K562 (cell line): ENCODE data around the gene CSTPP1. TPM values are rescaled to one million over a fixed set of nuclear protein-coding genes. Genes with fewer than 3 reads are reported as not detected.

ENCODE experiments used
- ARID4B ChIP-seq: sonication (generic); formaldehyde crosslinking; IDR thresholded peaks from 2 replicates; pipeline ENCODE4 v1.8.0; 2022; ENCODE audit warnings: mild to moderate bottlenecking, missing genetic modification reagents
- EHMT2 ChIP-seq: fragments of 450-650 bp; IDR thresholded peaks from 2 replicates; pipeline ENCODE4 v1.6.1; 2018; ENCODE audit warnings: antibody characterized with exemption
- GTF3C2 ChIP-seq: IDR thresholded peaks from 3 replicates; pipeline ENCODE4 v1.6.1; 2011; ENCODE audit warnings: borderline replicate concordance, mild to moderate bottlenecking, moderate library complexity; ENCODE audit not compliant: insufficient read length; ENCODE audit errors: extremely low read depth
- NCOA6 ChIP-seq: fragments of 450-650 bp; IDR thresholded peaks from 2 replicates; pipeline ENCODE4 v1.6.1; 2017; ENCODE audit warnings: mild to moderate bottlenecking
- NONO ChIP-seq, 2 experiments: fragments of 200-400 bp in 1 of 2; fragments of 450-650 bp in 1 of 2; formaldehyde crosslinking in 1 of 2; IDR thresholded peaks; 2 replicates each; pipeline ENCODE4 v1.6.1; 2017; ENCODE audit warnings: low read depth in 2 of 2, mild to moderate bottlenecking in 2 of 2, moderate library complexity in 2 of 2, low read length in 1 of 2
- PHF21A ChIP-seq: fragments of 450-650 bp; IDR thresholded peaks from 2 replicates; pipeline ENCODE4 v1.6.1; 2017; ENCODE audit warnings: low read depth, borderline replicate concordance
- PTRF ChIP-seq: fragments of 450-650 bp; IDR thresholded peaks from 2 replicates; pipeline ENCODE4 v1.6.1; 2016; ENCODE audit warnings: mild to moderate bottlenecking, missing genetic modification characterization, missing compliant biosample characterization
- SMARCE1 ChIP-seq: fragments of 450-650 bp; IDR thresholded peaks from 2 replicates; pipeline ENCODE4 v1.7.1; 2016; ENCODE audit warnings: mild to moderate bottlenecking
- SNRNP70 ChIP-seq: fragments of 200-400 bp; formaldehyde crosslinking; optimal IDR thresholded peaks from 2 replicates; pipeline ENCODE3; 2017; ENCODE audit warnings: low read depth, low read length
- ZBTB17 ChIP-seq: fragments of 450-650 bp; formaldehyde crosslinking; IDR thresholded peaks from 2 replicates; pipeline ENCODE4 v1.4.0; 2020; ENCODE audit warnings: mild to moderate bottlenecking
- ZBTB34 ChIP-seq: fragments of 250-450 bp; sonication (Bioruptor Pico); IDR thresholded peaks from 2 replicates; pipeline ENCODE4 v1.8.0; 2021; ENCODE audit warnings: mild to moderate bottlenecking, moderate library complexity
- ZC3H8 ChIP-seq: fragments of 450-650 bp; IDR thresholded peaks from 2 replicates; pipeline ENCODE4 v1.6.1; 2017
- ZNF316 ChIP-seq: fragments of 450-650 bp; IDR thresholded peaks from 2 replicates; pipeline ENCODE4 v1.6.1; 2016
- ZNF347 ChIP-seq: fragments of 450-650 bp; formaldehyde crosslinking; IDR thresholded peaks from 2 replicates; pipeline ENCODE4 v1.4.0; 2020; ENCODE audit warnings: low read depth, mild to moderate bottlenecking, moderate library complexity
- polyA plus RNA-seq, 8 experiments: library from polyadenylated mRNA; depleted of rRNA in 4 of 8; stranded (reverse) in 5 of 8; unstranded in 3 of 8; fragments of >200 nt; fragmentation: Nextera tagmentation in 2 of 8; fragmentation: Illumina TruSeq in 1 of 8; extraction: Ambion mirVana in 2 of 8; extraction: Trizol in 1 of 8; gene quantifications; 2 replicates each; pipeline versions ENCODE4 v1.2.1 to v1.2.3, GENCODE V29; 2011 to 2014; ENCODE audit warnings: inconsistent platforms in 1 of 8, missing spikeins in 1 of 8
- total RNA-seq, 7 experiments: library from RNA; depleted of rRNA in 6 of 7; stranded (reverse); fragments of >200 nt in 6 of 7; fragmentation: Illumina TruSeq in 2 of 7; extraction: Trizol in 2 of 7; gene quantifications; 2 replicates each; pipeline versions ENCODE4 v1.2.1 to v1.2.3, GENCODE V29; 2011 to 2021; ENCODE audit warnings: low replicate concordance in 1 of 7

CSTPP1 gene
- total and polyA plus RNA-seq, 9 of the 15 experiments (the other 6 are each of a cell fraction or from before 2014, with no cell fraction given) = 6.5 to 17.8 (median 9.2) TPM

GRCh38 chr11:46949297-46949696, 12.7 kb downstream of the CSTPP1 start (continued):
- TF ChIP-seq ARID4B (CRISPR knock-in tag) = no peak
- no peak for TF ChIP-seq ZNF316
- no peak for TF ChIP-seq SNRNP70
- TF ChIP-seq PHF21A = no peak
- no peak for TF ChIP-seq ZC3H8
- TF ChIP-seq SMARCE1 = no peak
- no peak for TF ChIP-seq PTRF (tag)
- TF ChIP-seq ZNF347 = no peak
- no peak for TF ChIP-seq ZBTB34 (CRISPR knock-in tag)
- no peak for TF ChIP-seq NCOA6
- no peak for TF ChIP-seq GTF3C2
- no peak for TF ChIP-seq EHMT2
- no peak for TF ChIP-seq NONO (IDR thresholded peaks at IDR 0.05; ENCODE audit: low read depth in 2 of 2, low read length in 1 of 2)
- TF ChIP-seq ZBTB17 = no peak
